HG03097 (cell line): Measurements from ENCODE around the gene SPOCK1.

ENCODE experiments used
- ATAC-seq: cut with Tn5 transposase; IDR thresholded peaks from one replicate; pipeline ENCODE4 v1.9.1; 2021; ENCODE audit not compliant: unreplicated experiment, low FRiP score

The SPOCK1 gene

DNA sequence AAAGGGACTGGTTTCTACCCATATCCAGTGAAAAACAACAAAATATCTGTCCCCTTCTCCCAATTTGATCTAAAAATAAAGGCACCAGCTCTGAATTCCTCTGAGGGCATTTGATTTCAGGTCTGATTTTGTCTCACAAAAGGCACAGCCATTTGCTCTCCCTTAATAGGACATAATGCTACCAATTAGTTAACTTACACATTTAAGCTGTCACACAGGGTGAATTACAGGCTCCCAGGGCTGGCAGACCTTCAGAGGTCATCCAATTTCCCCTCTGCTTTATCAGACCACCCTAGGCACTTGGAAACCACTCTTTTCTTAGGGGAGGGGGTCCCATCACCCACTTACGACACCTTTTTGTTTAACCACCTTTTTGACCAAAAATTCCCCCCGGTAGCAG is 319.9 kb downstream of the SPOCK1 start:
- no peak for ATAC-seq

DNA sequence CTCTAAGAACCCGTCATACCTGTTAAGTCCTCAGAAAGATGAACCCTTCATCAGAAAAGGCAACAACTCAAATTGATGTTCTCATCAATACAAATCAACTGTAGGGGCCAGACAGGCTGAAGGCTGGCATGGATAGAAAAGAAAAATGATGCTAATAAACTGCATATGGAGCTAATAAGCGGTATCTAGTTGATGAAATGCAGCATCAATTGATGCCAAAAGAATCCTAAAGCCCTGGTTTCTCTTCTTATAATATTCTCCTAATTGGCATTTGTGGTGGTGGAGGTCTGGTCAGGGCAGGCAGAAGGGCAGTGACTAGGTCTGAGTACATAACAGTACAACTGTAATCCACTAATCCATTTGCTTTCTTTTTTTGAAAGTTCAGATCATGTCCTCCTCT is 322.5 kb downstream of the SPOCK1 start:
- no peak for ATAC-seq

DNA sequence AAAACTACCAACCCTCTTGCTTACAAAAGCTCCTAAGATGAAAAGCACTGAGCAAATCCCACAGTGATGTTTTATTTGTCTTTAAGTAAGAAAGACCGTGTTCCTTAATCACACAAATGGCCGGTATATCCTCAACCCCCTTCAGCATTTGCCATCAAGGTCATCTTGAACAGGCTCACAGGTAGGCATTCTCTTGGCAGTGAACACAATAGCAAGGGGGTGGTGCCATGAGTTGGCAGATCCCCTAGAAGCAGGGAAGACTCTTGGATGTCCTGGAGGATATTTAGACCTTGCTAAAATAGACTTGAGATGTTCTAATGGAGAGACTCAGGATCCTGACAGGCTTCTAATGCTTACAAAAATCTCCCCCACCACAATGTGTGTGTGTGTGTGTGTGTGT is 323.0 kb downstream of the SPOCK1 start:
- ATAC-seq, result no peak

DNA sequence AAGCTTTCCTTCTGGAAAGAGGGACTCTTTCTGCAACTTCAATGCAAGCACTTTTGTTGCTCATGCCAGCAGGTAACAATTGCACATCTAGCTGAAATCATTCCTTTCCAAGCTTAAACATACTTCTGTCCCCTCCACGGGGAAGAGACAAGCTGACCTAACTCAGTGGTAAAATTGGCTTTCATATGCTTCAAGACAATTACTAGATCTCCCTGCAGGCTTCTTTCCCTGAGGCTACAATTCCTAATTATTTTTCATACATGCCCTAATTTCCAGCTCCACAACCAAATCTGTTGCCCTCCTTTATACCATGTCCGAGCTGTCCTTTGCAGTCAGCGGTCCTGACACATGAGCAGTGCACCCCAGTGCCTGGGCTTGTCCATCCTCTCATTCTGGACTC is 324.9 kb downstream of the SPOCK1 start:
- no peak for ATAC-seq

DNA sequence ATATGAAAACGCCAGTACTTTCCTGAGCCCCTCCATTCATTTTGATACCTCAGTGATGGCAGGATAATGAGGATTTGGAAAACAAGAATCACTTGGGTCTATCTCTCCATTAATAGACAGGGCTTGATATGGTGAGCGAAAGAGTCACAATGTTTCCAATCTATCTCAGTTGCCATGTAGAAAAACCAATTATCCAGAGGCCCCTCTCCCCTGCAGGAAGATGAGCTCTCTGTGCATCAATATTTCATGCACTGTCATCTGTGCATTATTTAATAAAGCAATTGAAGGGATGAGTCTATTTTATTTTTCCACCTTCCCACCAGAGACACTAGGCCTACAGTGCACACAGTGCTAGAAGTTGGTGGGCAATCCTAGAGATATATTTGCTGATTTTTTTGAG is 326.9 kb downstream of the SPOCK1 start:
- no peak for ATAC-seq

DNA sequence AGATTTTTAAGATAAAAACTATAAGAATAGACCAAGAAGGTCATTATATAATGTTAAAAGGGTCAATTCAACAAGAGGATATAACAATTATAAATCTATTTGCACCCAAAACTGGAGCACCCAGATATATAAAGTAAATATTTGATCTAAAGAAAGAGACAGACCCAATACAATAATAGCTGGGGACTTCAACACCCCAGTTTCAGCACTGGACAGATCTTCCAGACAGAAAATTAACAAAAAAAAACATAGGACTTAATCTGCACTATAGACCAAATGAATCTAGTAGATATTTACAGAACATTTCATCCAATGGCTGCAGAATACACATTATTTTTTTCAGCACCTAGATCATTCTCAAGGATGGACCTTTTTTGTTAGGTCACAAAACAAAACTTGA is 331.9 kb downstream of the SPOCK1 start:
- no peak for ATAC-seq

DNA sequence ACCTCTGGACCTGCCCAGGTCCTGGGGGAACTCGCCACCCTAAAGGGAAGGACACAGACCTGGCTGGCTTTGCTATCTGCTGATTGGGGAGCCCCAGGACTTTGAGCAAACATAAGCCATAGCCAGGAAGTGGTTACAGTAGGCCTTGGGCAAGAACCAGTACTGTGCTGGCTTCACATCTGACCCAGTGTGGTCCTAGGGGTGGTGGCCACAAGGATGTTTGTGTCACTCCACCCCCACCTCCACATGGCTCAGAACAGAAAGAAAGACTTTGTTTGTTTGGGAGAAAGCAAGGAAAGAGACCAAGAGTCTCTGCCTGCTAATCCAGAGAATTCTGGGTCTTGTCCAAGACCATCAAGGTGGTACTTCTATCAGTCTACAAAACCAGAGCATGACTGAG is 334.2 kb downstream of the SPOCK1 start:
- ATAC-seq, result no peak

DNA sequence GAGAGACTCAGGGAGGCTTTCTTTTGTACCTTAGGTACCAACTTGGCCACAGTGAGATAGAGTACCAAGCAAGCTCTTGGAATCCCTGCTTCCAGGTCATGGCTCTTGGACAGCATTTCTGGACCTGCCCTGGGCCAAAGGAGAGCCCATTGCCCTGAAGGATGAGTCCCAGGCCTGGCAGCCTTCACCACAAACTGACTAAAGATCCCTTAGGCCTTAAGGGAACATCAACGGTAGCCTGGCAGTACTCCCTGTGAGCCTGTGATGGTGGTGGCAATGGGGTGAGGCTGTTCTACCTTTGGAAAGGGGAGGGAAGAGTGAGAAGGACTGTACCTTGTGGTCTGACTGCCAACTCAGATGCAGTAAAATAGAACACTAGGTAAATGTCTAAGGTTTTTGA is 334.6 kb downstream of the SPOCK1 start:
- ATAC-seq, result no peak

DNA sequence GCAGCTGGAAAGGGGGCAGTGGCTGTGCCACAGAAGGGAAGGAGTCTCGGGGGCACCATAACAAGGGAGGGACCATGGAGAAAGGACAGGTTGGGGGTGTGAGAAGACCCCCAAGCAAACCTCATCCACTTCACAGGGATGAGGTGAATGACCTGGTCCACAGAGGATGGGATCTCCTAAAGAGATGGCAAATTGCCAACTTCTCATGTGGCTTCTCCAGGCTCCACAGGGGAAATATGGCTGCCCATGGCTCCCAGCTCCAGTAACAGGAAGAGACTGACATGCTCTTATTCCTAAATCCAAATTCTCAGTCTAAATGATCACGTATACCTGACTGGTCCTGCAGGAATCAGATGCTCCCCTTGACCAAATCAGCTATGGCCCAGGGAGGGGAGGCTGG is 340.4 kb downstream of the SPOCK1 start:
- ATAC-seq, result no peak

DNA sequence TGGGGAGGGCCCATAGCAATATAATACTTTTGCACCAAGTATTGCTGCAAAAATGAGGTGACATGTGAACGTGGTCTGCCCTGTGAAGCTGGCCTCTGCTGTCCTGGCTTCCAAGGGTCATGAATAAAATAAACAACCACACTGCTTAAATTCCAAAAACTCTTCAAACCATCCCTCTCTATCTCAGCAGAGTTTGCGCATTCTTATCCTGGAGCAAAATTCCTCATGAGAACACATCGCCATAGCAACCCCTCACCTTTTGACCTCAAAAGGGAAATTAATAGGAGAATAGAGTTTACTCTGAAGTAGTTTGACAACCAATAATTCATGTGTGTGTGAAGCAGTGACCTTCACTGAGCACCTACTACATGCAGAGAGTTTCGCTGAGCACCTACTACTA is 342.9 kb downstream of the SPOCK1 start:
- ATAC-seq, result no peak

DNA sequence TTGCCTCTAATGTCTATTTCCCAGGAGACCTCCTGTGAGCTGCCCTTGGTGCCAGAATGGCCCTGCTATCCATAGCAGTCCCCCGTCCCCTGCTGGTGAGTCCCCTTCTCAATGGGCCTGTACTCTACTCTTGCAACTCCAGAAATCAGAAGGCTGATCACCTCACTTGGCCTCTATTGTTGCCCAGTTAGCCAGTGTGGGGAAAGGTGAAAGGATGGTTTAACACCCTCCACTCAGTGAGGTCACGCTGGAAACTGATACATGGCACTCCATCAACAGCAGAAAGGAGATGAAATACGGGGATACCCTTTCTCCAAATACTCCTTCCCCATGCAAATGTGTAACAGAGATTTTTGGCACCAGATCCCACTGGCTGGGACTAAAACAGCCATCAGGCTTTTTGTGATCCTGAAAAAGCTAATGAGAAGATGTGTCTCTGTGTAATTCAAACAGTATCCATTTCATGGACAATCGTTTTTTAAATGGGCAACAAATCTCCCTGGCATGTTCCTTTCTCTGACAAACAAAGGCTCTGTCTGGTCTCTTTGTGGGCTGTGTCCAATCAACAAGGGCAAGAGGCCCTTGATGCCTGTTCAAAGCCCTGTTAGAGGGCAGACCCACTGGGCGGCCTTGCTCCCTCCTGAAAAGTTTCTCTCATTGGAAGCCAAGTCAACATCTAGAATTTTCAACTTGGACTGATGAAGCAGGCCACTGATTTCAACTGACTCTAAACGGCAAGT is 343.7 kb downstream of the SPOCK1 start:
- no peak for ATAC-seq

DNA sequence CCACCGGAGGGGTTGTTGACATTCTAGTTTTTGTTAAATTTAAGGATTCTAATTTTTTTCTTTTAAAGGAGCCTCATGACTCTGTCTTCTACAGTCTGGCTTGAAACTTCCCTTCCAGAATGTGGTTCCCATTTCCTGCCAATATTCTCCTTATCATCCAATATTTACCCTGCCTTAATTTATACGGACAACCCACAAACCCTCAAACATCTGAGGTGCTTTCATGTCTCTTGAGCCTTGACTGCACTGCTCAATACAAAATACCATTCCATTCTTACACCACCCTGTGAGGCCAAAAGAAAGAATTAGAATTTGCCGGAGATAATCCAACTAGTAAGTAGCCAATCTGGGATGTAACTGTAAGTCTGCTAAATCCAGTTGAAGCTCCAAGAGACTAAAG is 346.5 kb downstream of the SPOCK1 start:
- ATAC-seq, result no peak

DNA sequence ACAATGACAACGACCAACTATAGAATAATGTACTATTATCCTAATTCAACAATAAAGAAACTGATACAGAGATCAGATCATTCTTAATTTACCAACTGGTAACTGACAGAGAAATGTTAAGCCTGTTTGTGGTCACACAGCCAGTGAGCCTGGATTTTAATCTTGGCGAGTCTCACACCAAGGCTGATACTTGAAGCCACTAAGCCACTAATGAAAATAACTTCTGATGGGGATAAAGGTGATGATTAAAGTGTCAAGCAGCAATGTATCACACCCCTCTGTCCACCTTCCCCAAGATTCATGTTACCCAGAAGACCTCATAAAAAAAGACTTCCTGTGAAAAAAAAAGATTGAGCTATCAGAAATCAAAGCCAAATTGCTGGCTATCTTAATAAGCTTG is 350.5 kb downstream of the SPOCK1 start:
- ATAC-seq, result no peak

DNA sequence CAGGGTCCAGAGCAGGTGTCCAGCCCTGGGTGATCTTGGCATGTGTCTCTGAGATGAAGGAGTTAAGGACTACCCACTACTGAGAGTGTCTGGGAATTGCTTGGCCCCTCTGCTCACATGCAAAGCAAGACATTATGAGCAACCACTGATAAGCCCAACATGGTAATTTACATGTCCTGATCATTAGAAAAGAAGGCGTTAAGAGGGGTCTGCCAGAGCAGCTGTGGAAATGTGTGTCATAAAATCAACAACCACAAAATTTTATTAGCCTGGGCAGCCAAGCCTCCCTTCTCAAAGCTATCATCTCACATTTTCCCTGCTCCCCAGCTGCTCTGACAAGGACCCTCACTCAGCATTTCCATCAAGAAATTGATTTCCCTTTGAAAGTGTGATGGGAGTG is 351.0 kb downstream of the SPOCK1 start:
- no peak for ATAC-seq

DNA sequence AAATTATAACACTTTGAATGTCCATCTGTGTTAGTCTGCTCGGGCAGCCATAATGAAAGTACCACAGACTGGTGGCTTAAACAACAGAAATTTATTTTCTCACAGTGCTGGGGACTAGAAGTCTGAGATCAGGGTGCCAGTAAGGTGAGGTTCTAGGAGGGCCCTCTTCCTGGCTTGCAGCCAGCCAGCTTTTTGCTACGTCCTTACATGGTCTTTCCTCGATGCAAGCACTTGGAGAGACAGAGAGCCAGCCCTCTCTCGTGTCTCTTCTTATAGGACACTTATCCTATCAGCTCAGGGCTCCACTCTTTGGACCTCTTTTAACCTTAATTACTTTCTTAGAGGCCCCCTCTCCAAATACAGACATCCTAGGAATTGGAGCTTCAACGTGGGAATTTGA is 351.8 kb downstream of the SPOCK1 start:
- ATAC-seq, result no peak

DNA sequence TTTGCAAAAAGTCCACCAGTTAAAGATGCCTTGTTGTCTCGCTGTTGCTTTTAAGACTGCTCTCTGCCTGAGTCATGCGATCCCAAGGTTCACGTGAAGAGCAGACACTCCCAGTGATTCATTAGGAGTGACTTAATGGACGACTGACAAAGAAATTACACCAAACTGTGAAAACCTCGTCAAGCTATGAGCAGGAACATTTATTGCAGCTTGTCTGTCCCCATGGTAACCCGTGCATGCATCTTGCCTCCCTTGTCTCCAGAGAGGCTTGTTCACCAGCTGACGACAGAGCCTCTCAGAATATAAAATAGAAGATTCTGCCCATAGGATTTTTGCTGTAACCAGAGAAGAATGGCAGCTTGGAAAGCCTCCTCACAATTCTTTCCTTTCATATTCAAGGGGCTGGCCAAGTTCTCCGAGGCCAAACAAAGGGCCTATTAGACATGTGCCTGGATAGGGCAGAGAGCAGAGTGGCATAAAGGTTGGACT is 352.7 kb downstream of the SPOCK1 start:
- ATAC-seq, result no peak

DNA sequence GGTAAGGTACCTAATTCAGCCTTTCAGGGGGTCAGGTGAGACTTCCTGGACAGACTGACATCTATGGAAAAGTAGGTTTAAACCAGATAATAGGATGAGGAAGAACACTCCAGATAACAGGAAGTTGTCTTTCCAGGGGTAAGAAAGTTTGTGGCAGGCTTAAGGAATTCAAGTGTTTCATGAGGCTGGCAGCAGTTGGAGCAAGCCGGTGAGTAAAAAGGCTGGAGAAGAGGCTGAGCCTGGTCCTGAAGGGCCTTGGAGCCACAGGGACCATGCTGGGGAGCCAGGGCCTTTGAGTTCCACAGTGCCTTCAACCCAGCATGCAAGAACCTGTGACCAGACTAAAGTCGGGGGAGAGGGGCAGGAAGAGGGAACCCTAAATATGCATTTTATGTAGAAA is 353.4 kb downstream of the SPOCK1 start:
- no peak for ATAC-seq

DNA sequence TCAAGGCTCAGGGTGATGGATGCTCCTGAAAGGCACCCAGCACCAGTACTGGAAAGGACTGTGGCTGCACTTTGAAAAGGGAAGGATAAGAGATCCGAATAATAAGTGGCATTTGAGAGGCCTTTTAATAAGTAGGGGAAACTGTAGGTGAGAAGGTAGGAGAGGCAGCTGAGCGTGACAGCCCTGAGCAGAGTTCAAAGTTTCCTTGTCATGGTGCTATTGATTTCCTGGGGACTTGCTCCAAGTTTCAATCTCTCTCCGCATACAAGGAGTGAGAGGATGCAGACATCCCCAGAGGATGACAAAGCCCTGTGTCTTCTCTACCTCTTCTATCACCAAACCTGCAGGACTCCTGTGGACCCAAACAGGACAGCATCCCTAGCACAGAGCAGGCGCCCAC is 354.5 kb downstream of the SPOCK1 start:
- no peak for ATAC-seq

DNA sequence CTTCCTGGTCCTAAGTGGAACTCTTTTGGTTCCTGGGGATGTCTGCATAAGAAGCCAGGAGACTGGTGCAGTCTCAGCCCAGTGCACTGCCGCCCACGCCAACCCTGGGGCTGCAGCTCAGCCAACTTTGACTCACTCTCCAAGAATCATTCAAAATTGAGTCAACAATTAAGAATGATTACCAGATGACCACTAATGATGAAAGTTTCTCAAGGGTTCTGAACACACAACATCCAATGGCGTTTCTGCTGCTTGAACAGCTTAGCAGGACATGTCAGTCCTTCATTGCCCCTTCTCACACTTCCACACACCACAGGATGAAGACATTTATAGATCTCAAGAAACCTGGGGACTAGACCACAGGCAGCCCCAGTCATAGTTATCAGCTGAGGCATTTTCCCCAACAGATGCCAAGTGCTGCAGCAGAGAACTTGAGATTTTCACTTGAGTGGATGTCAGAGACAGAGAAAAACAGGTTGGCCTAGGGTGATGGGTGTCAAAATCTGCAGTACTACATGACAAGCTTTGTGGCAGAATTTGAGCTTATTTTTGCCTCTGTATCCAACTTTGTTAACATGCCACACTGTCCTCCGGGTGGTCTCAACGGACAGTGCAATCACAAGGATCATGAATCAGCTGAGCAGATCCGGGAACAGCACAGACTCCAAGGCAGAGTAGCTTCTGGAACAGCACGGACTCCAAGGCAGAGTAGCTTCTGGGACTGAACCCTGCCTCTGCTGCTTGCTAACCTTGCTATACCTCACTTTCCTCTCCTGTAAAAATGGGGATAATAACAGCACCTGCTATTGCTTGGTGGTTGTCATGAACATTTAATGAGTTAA is 356.1 kb downstream of the SPOCK1 start:
- no peak for ATAC-seq

DNA sequence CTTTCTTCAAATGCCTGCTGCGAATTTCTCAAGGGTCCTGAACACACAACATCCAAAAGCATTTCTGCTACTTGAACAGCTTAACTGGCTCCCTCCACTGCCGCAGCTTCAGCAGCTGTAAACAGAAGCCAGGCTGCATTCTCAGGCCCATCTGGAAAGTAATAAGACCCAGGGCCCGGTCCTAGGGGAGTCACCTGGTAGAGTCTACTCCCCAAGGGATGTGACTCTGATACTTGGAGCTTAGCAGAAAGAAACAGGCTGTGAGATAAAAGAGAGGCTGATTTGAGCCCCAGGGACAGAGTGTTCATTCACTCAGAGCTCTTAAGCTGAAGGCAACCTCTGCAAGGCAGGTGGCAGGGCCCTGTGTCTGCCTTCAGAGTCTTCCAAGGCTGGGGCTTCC is 356.8 kb downstream of the SPOCK1 start:
- no peak for ATAC-seq

DNA sequence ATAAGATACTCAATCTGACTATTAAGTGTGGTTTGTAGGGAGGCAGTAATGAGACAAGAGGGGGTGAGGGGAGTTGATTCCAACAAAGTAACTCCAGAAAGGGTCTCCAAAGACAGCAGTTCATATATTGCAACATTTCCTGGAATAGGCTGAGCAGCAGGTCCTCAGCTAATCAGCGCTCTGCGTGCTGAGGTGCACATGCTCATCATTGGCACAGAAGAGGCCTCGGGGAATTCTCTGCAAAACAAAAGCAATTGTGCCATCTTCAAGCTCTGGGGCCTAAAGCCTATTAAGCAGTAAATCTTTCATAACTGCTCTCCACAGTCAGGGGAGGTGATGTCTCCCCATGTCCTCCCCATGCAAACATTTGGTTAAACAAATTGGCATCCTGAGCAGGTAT is 357.3 kb downstream of the SPOCK1 start:
- ATAC-seq, result no peak

DNA sequence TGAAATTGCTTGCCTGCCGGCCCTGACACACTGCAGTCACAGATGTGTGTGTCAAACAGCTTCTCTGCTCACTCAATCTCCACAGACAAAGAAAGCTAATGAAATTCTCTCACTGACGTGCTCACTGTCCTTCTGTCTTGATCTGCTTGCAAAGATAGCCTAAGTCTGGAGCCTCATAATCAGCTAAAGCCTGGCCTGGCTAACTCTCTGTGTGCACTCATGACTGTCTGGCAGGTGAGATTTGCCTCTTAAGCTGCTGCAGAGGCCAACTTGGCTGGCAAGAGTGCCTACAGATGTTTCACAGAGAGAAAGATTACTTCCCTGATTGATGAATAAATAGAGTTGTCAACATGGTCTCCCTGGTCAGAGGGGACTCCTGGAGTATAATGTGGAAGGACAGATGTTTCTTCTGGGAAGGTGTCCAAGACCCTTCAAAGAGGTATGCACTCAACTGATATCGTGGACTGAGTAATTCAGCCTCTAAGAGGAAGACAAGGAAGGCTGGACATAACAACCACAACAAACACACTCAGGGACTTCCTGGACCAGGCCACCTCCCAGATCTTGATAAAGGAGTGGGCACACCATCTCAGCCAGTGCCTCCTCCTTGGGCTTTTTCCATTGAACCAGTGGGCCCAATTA is 362.0 kb downstream of the SPOCK1 start:
- ATAC-seq, result no peak
